Stimulated activated CD8-positive, alpha-beta memory T cell treated with anti-CD3 and anti-CD28 coated beads, Interleukin-7, amount 100 ng/mL, for 4 hours (primary cell): ENCODE results near the gene SRP68.

Source experiments
- DNase-seq, 2 donors: peaks; one replicate each; pipeline ENCODE4 v3.0.0-alpha.2; 2020; ENCODE audit warnings: low read depth in 2 of 2

SRP68 gene

GRCh38 chr17:76072148-76072858 is at the start of gene SRP68:
Gene SRP68, minus strand, starts transcription at chr17:76072517. Its CDS starts 26 bp downstream, at chr17:76072491.
- DNase-seq = peak; percentile 71 to 81

DNA sequence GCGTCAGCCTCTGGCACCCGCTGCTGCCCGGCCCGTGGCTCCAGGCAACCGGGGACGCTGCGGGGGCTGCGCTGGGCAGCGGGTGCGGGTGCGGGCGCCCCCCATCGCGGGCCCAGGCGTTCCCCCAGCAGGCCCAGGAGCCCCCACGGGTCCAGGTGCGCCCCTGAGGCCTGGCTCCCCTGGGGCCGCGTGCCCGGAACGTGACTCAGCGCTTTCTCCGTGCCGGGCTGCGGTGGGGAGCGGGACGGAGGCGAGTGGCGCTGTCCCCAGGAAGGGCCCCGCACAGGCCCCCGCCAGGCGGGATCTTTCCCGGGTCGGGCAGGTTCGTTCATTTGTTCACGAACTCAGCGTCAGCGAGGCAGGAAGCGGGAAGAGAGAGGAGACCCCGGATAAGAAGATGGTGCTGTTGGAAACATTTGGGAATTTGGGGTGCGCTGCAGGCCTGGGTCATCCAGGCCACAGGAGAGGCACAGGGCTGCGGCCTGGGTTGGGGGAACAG is 49.7 kb upstream of the SRP68 start:
- DNase-seq = no peak

DNA sequence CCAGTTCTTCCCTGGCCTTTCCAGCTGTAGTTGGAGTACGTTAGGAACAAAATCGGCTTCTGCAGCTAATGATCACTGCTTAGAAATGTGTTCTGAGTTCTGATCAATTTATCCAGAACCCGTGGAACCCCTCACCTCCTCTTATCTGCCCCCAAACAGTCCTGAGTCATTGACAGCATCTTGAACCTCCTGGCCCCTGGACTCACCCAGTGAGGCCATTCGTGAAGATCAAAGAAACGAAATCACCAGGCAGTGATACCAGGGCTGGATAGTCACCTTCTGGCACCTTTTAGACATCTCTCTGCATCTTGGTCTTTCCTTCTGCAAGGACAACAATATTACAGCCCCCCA is 48.3 kb upstream of the SRP68 start:
- no peak for DNase-seq

GRCh38 chr17:76119409-76120371 is 47.4 kb upstream of the SRP68 start:
- no peak for DNase-seq

- no peak for DNase-seq
These were observed 42.9 kb upstream of the SRP68 start for GRCh38 chr17:76115138-76115754.

- DNase-seq = no peak
These were observed 39.6 kb upstream of the SRP68 start for GRCh38 chr17:76111956-76112355.

DNA sequence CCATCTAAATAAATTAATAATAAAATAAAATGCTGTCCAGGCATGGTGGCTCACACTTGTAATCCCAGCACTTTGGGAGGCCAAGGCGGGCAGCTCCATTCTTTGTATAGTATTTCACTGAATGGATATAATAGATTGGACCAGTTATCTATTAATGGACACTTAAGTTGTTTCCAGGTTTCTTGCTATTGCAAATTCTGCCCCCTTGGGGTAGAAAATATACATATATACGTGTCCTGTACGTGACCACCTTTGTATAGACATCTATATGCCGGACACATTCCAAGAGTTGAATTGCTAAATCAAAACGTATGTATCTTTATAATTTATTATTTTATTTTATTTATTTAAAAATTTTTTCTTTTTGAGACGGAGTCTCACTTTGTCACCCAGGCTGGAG is 35.2 kb upstream of the SRP68 start:
- no peak for DNase-seq

- no peak for DNase-seq
These were observed 34.4 kb upstream of the SRP68 start for GRCh38 chr17:76106703-76107102.

- no peak for DNase-seq
These were observed 32.5 kb upstream of the SRP68 start for GRCh38 chr17:76104896-76105231.

DNA sequence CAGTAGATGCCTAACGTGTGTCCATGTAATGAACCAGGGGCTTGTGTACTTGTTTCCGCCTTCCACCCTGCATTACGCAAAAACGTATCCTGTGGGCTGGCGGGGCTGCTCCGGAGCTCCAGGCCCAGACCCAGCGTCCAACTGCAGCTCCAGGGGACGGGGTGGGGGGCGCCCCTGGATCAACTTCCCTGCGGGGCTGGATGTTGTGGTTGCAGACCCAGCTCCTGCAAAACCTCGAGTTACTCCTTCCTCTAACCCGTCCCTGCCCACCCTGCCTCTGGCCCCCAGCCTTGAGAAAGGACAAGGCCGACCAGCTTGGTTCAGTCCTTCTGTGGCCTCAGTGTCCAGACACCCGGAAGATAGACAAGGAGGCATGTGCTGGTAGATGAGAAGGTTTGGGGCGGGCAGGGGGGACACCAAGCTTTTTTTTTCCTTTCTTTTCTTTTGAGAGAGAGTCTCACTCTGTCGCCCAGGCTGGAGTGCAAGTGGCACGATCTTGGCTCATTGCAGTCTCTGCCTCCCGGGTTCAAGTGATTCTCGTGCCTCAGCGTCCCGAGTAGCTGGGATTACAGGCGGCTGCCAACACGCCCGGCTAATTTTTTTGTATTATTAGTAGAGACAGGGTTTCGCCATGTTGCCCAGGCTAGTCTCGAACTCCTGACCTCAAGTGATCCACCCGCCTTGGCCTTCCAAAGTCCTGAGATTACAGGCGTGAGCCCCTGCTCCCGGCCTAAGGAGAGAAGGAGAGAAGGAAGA is 32.0 kb upstream of the SRP68 start:
- DNase-seq = no peak

DNA sequence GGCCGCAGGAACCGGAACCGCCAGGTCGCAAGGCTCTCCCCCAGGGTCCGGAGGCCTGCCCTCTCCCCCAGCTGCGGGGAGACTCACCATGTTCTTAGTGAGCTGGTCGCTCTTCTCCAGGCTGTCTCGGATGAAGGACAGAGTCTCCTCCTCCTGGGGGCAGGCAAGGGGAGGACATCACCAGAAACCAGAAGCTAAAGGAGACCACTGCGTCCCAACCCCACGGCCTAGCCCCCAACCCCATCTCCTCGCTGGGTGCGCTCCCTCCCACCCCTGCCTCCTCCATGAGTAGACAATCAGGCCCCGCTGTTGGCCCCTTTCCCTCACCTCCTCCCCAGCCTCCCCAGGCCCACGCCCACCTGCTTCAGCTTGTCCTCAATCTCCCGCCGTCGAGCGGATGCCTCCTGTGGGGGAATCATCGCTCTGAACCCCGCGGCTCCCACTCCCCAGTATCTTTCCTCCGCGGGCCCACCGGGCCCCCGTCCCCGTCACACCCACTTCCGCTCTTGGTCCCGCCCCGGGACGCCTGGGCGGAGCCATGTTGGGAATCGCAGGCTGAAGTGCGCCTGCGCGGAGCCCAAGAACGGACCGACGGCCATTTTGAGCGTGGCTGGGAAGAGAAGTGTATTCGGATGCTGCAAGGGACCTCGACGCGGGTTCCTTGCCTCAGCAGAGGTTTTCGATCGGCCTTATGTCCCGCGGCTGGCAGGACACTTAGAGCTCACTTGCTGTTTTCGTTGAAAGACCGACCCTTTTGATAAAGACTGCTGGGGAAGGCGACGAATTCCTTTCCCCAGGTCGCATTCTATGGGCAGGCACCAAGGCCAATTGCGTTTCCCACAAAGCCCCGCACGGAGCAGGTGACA is 31.2 kb upstream of the SRP68 start, which contains the start of gene EXOC7:
EXOC7 (minus strand) TSS at position 514 of the 866 bp plus-strand sequence; CDS start at position 419, 95 bp downstream.
- DNase-seq = peak; percentile 84 to 88

GRCh38 chr17:76102944-76103273 is 30.6 kb upstream of the SRP68 start:
- DNase-seq = no peak

- no peak for DNase-seq
These were observed 25.5 kb upstream of the SRP68 start for GRCh38 chr17:76097716-76098295.

GRCh38 chr17:76095943-76096342 is 23.6 kb upstream of the SRP68 start:
- no peak for DNase-seq

- DNase-seq = no peak
These were observed 21.7 kb upstream of the SRP68 start for GRCh38 chr17:76094046-76094445.

DNA sequence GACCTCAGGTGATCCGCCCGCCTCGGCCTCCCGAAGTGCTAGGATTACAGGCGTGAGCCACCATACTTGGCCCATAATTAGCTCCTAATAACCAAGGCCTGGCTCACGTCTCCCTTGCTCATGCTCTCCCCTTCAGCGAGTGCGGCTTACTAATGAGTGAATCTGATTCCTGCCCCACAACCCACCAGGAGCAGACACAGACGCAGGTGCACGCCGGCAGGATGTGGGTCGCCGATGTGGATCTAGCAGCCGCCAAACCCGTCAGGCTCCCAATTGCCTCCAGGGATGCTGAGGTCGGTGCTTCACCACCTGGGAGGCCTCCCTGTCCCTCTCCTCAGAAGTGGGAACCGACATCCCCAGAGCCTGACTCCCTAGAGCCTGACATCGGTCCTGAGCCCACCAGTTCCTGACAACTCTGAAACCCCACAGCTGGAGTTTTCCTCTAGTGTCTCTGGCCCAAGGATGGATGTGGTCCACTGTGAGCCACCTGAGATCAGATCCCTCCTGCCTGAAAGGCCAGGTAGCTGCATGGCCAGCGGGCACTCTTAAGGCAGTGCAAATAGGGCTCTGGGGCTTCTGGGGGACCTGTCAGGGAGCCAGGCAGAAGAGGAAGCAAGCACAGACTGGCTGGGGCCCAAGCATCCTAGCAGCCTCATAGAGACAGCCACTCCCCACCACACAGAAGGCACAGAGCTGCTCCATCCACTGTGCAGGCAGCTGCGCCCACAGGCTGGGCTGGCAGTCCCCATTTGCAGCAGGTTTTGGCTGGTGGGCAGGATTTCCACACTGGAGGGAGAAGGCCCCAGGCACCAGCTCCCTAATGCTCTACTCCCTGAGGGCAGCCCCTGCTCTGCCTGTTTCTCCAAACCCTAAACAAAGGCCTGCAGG is 20.5 kb upstream of the SRP68 start:
- no peak for DNase-seq

DNA sequence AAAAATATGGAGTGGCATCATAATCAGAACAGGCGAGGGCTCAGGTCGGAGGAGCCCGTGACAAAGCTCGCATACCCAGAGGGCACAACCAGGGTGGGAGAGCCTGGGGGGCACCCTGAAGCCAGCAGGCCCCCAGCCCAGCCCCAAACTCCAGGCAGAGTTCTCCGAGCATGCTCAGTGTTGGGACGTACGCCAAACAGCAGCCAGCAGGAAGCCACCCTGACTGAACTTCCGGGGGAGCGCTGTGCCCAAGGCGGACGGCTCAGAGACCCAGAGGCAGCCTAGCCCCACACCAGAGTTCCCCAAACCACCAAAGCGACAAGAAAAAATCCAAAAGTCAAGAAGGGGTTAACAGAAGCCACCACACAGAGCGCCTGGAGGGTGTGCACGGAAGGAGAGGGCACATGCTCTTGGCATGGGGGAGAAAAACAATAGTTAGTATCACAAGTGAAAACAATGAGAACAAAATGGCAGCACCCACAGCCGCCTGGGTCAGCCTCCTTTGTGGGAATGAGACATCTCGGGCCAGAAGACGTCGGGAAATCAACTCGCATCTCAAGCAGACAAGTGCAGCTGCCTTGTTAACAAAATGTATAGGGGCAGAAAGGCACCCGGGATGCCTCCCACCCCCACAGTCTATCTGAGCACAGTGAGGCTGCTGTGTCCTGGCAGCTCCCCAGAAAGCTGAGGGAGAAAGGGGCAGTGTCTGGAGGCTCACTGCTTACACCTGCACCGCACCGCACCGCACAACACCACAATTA is 19.4 kb upstream of the SRP68 start:
- DNase-seq = no peak

DNA sequence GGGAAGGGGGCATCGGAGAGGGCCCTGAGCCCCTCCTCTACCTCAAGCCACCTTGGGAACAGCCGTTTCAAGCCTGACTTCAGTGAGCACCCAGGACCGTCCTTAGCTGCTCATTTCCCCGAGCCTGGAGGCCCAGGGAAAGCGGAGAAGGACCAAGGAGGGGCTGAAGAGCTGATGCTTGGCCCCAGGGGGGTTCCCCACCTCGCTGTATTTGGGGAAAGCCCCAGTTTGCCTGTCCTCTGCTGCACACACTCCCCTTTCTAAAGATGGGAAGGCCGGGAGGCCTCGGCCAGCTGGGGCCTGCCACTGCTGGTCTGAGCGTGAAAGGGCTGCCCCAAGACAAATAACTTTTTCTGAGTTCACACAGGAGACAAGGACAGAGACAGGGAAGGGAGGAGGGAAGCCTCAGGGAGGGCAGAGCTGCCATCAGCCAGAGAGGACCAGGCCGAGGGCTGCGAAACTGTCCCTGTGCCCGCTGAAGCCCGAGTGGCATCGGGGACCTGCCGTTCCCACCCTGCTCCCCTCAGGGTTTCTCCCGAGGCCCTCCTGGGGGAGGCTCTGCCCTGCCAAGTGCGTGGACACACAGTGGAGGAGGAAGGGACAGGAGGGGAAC is 18.3 kb upstream of the SRP68 start:
- no peak for DNase-seq
